CD4-positive, alpha-beta T cell (primary cell): Measurements from ENCODE around the gene ZBTB7C. TPM values are rescaled to one million over a fixed set of nuclear protein-coding genes. Genes with fewer than 3 reads are reported as not detected.

Experiments
- ATAC-seq: fragments of 200-7000 bp; cut with Tn5 transposase; one replicate; pipeline ENCODE4 v1.10.0; 2022; ENCODE audit warnings: mild to moderate bottlenecking; ENCODE audit not compliant: poor library complexity
- CTCF ChIA-PET: fragments of 350-600 bp; sonication (Branson Sonifier 250); formaldehyde crosslinking; loops from one replicate; lab custom pipeline; 2021; ENCODE audit warnings: antibody characterized with exemption, inconsistent platforms; lab: Charles Lee
- POLR2A ChIA-PET: fragments of 350-600 bp; sonication (Branson Sonifier 250); formaldehyde crosslinking; loops from one replicate; lab custom pipeline; 2021; ENCODE audit warnings: antibody characterized with exemption, inconsistent platforms; lab: Charles Lee
- DNase-seq, 14 experiments: peaks; one replicate each; pipeline ENCODE4 v3.0.0-alpha.2; 2013 to 2020; ENCODE audit warnings: mixed read lengths in 2 of 14
- H3K27ac ChIP-seq, 2 donors: one replicate each; pipeline versions ENCODE4 v1.5.1 to v1.7.0; 2013; ENCODE audit warnings: low read length in 2 of 2, low read depth in 1 of 2, mild to moderate bottlenecking in 1 of 2
- H3K27me3 ChIP-seq, 2 experiments: 1 replicate in 1 of 2; 2 replicates in 1 of 2; pipeline versions ENCODE4 v1.6.1 to v1.7.0; 2013; ENCODE audit warnings: low read length in 2 of 2, control low read depth in 1 of 2, mild to moderate bottlenecking in 1 of 2, moderate library complexity in 1 of 2; ENCODE audit not compliant: insufficient read depth in 2 of 2, control insufficient read depth in 1 of 2
- H3K36me3 ChIP-seq: one replicate; pipeline ENCODE4 v1.6.1; 2013; ENCODE audit warnings: low read length, control low read depth; ENCODE audit not compliant: insufficient read depth
- H3K4me1 ChIP-seq: one replicate; pipeline ENCODE4 v1.6.1; 2013; ENCODE audit warnings: low read length, control low read depth; ENCODE audit not compliant: insufficient read depth
- H3K4me3 ChIP-seq: one replicate; pipeline ENCODE4 v1.5.1; 2013; ENCODE audit warnings: mild to moderate bottlenecking, low read length, moderate library complexity
- H3K9me3 ChIP-seq, 2 experiments: 1 replicate in 1 of 2; 2 replicates in 1 of 2; pipeline versions ENCODE4 v1.6.1 to v1.7.0; 2013; ENCODE audit warnings: low read length in 2 of 2, mild to moderate bottlenecking in 2 of 2, control low read depth in 1 of 2, moderate library complexity in 1 of 2; ENCODE audit not compliant: control insufficient read depth in 1 of 2, insufficient read depth in 1 of 2
- H3K27ac Mint-ChIP-seq: one replicate; pipeline ENCODE4 v1.8.0; 2020; ENCODE audit warnings: mixed read lengths
- H3K27me3 Mint-ChIP-seq: one replicate; pipeline ENCODE4 v1.8.0; 2021; ENCODE audit warnings: mixed read lengths
- H3K36me3 Mint-ChIP-seq: one replicate; pipeline ENCODE4 v1.8.0; 2021; ENCODE audit warnings: low read depth, mixed read lengths
- H3K4me1 Mint-ChIP-seq: one replicate; pipeline ENCODE4 v1.8.0; 2021; ENCODE audit warnings: low read depth, mixed read lengths
- H3K4me3 Mint-ChIP-seq: one replicate; pipeline ENCODE4 v1.8.0; 2020; ENCODE audit warnings: mild to moderate bottlenecking, mixed read lengths
- H3K9me3 Mint-ChIP-seq: one replicate; pipeline ENCODE4 v1.8.0; 2020; ENCODE audit warnings: mixed read lengths
- intact Hi-C, 2 experiments: fragments of 100-400 bp; cut with DNase I in 1 of 2; cut with micrococcal nuclease in 1 of 2; formaldehyde crosslinking; loops; one replicate each; pipeline versions ENCODE4 v1.15.1 to v1.9.0; 2023 to 2025; cut with DNase I, micrococcal nuclease
- total RNA-seq, 174 experiments: library from RNA in 2 of 174; stranded (reverse) in 2 of 174; gene quantifications; one replicate each; pipeline ENCODE4 v1.2.3 and lab custom pipeline; 2021 to 2026
- TF ChIP-seq, protein P1 (sequence below): fragments of 200-600 bp; IDR thresholded peaks from one replicate; pipeline ENCODE4 v1.8.0; 2022; ENCODE audit warnings: antibody characterized with exemption, mild to moderate bottlenecking

ZBTB7C gene
- total RNA-seq, 2 experiments from 2014 or later, result not detected

DNA sequence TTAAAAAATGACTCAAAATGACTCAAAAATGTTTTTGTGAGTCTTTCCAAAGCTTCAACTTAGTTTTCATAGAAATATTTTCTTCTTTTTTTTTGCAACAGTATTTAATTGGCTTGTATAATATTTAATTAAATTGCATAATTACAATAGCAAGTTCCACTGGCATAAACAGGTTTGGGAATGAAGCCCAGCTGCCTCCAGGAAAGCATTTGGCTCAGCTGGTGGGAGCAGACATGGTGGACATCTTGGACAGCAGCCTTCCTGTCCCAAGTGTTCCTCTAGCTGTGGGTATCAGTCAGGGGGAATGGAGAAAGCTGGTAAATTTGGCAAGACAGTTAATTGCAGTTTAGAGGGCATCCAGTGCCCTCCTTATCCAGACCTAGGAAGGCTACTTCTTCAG, 213.4 kb downstream of the ZBTB7C start:
- Mint-ChIP-seq H3K9me3 (no peaks in the 10 kb centered on the region), H3K27ac (no peak overlapping the region), H3K4me3 (no peak overlapping the region), H3K36me3 (no peaks in the 10 kb centered on the region), H3K4me1 (no peaks in the 10 kb centered on the region), H3K27me3 (peaks cover 40% of the 10 kb centered on the region)
- Histone ChIP-seq H3K4me3 (no peak overlapping the region), H3K27ac (no peak overlapping the region), H3K27me3 (peaks cover 0 to 12% of the 10 kb centered on the region in 2 experiments), H3K9me3 (peaks cover 0 to 7% of the 10 kb centered on the region in 2 experiments), H3K4me1 (no peaks in the 10 kb centered on the region), H3K36me3 (no peaks in the 10 kb centered on the region)
- TF ChIP-seq, protein P1, sequence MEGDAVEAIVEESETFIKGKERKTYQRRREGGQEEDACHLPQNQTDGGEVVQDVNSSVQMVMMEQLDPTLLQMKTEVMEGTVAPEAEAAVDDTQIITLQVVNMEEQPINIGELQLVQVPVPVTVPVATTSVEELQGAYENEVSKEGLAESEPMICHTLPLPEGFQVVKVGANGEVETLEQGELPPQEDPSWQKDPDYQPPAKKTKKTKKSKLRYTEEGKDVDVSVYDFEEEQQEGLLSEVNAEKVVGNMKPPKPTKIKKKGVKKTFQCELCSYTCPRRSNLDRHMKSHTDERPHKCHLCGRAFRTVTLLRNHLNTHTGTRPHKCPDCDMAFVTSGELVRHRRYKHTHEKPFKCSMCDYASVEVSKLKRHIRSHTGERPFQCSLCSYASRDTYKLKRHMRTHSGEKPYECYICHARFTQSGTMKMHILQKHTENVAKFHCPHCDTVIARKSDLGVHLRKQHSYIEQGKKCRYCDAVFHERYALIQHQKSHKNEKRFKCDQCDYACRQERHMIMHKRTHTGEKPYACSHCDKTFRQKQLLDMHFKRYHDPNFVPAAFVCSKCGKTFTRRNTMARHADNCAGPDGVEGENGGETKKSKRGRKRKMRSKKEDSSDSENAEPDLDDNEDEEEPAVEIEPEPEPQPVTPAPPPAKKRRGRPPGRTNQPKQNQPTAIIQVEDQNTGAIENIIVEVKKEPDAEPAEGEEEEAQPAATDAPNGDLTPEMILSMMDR, result no peak
- ChIA-PET CTCF (no interaction called here), POLR2A (no interaction called here)
- intact Hi-C loops, result no loop called here
- DNase-seq, result no peak
- ATAC-seq, result no peak

DNA sequence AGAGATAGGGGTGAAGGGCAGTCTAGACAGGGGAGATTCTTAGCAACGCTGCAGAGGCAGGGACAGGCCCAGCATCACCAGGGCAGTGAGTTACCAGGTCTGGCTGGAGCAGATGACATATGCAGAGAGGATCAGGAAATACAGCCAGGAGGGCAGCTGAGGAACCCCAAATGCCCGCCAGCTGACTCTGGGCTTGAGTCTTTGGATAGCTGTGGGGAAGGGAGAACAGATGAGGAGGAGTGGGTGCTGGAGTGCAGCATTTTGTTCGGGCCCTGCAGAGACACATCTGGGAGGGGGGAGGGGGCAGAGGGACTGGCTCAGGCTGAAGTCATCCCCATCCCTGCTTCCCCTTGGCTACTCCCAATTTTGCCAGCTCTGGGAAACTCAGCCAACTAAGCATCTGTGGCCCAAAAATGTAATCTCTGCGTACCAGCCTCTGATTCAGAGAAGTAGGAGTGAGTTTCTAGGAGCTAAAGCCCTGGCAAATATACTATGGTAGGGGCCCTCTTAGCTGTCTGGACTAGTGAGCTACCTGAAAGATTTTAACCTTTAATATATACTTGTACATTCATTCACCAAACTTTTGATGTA, 214.5 kb downstream of the ZBTB7C start:
- ChIA-PET POLR2A (no interaction called here), CTCF (no interaction called here)
- no peaks in the 10 kb centered on the region for H3K36me3 Mint-ChIP-seq
- H3K27me3 Mint-ChIP-seq, result peaks cover 29% of the 10 kb centered on the region
- no peaks in the 10 kb centered on the region for H3K4me1 Mint-ChIP-seq
- H3K4me1 ChIP-seq, result no peaks in the 10 kb centered on the region
- no peaks in the 10 kb centered on the region for H3K9me3 Mint-ChIP-seq
- no peak overlapping the region for H3K4me3 ChIP-seq
- no peak overlapping the region for H3K27ac ChIP-seq
- peaks cover 0 to 15% of the 10 kb centered on the region in 2 experiments for H3K27me3 ChIP-seq
- TF ChIP-seq, protein P1, result no peak
- intact Hi-C loops, result no loop called here
- H3K36me3 ChIP-seq, result no peaks in the 10 kb centered on the region
- no peak overlapping the region for H3K4me3 Mint-ChIP-seq
- DNase-seq, result no peak
- ATAC-seq, result no peak
- H3K9me3 ChIP-seq, result peaks cover 0 to 4% of the 10 kb centered on the region in 2 experiments
- H3K27ac Mint-ChIP-seq, result no peak overlapping the region

DNA sequence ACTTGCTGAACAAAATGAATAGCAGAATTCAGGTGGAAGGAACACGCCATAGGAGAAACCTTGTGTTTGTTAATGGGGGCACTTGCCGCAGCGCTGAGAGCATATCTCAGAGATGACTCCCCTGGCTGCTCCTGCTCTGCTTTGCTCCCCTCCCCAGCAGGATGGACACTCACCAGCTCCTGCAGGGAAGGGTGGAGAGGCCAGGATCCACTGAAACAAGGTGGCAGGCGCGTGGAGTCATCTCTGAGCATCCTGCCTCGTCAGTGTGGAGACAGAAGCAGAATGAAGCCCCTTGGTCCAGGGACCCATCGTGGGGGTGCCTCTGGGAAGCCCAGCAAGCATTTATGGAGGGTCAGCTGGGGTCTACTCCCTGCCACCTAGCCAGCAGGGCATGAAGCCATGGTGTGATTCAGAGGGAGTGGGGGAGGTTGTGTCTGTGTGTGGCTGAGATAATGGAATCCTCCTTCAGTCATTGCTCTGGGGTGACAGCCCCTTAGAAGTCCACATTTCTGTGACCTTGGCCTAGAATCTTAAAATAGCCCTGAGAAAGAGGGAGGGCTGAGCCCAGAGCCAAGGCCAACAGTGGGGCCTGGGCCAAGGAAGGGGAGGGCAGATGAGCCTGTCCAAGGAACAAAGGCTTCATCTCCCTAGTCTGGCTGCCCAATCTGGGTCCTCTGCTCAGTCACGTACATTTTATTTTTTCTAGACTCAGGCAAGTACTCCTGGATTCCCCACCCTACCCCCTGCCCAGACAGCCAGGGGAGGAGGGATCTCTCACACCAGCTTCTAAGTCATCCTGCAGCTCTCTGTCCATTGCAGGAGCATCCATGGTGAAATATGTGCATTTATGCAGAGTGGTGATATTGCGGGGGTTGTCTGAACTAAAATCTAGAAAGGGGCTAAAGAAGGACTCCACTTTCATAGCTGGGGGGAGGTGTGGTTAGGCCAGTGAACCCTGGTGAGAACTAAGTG, 215.4 kb downstream of the ZBTB7C start:
- TF ChIP-seq, protein P1, result no peak
- H3K4me3 ChIP-seq, result no peak overlapping the region
- ATAC-seq, result no peak
- DNase-seq, result no peak
- Mint-ChIP-seq H3K9me3 (no peaks in the 10 kb centered on the region), H3K4me3 (no peak overlapping the region), H3K27ac (no peak overlapping the region), H3K27me3 (peaks cover 24% of the 10 kb centered on the region), H3K36me3 (no peaks in the 10 kb centered on the region), H3K4me1 (no peaks in the 10 kb centered on the region)
- H3K36me3 ChIP-seq, result no peaks in the 10 kb centered on the region
- ChIA-PET POLR2A (no interaction called here), CTCF (no interaction called here)
- H3K27ac ChIP-seq, result no peak overlapping the region
- intact Hi-C loops, result no loop called here
- H3K9me3 ChIP-seq, result peaks cover 0 to 4% of the 10 kb centered on the region in 2 experiments
- no peaks in the 10 kb centered on the region for H3K4me1 ChIP-seq
- peaks cover 0 to 7% of the 10 kb centered on the region in 2 experiments for H3K27me3 ChIP-seq
